HG02798 (cell line): ENCODE data around the gene ARL15.
A peak's percentile ranks its signal among the peaks of the same experiment; 100 is the strongest.

Experiments used
- ATAC-seq: cut with Tn5 transposase; IDR thresholded peaks from one replicate; pipeline ENCODE4 v1.9.1; 2021; ENCODE audit warnings: mild to moderate bottlenecking; ENCODE audit not compliant: unreplicated experiment, poor library complexity

ARL15 gene

GRCh38 chr5:54171645-54172384, 138.6 kb downstream of the ARL15 start:
- peak; percentile 71 for ATAC-seq

- no peak for ATAC-seq
Measured at GRCh38 chr5:54165687-54166086, 144.7 kb downstream of the ARL15 start.

- no peak for ATAC-seq
Measured at GRCh38 chr5:54162184-54162583, 148.2 kb downstream of the ARL15 start.

- ATAC-seq = no peak
Measured at GRCh38 chr5:54160329-54160728, 150.0 kb downstream of the ARL15 start.

- ATAC-seq = no peak
Measured at GRCh38 chr5:54159893-54160195, 150.5 kb downstream of the ARL15 start.

- ATAC-seq = no peak
Measured at GRCh38 chr5:54159153-54159892, 151.1 kb downstream of the ARL15 start.

- no peak for ATAC-seq
Measured at GRCh38 chr5:54156577-54156976, 153.8 kb downstream of the ARL15 start.

GRCh38 chr5:54150841-54151240, 159.5 kb downstream of the ARL15 start:
- no peak for ATAC-seq

GRCh38 chr5:54148858-54149257, 161.5 kb downstream of the ARL15 start:
- no peak for ATAC-seq

- ATAC-seq = peak; percentile 40
Measured at GRCh38 chr5:54148067-54148845, 162.1 kb downstream of the ARL15 start.

GRCh38 chr5:54146916-54147315, 163.5 kb downstream of the ARL15 start:
- no peak for ATAC-seq

GRCh38 chr5:54146390-54146789, 164.0 kb downstream of the ARL15 start:
- no peak for ATAC-seq

- no peak for ATAC-seq
Measured at GRCh38 chr5:54140247-54140840, 170.0 kb downstream of the ARL15 start.

GRCh38 chr5:54136516-54137440, 173.6 kb downstream of the ARL15 start:
- no peak for ATAC-seq

GRCh38 chr5:54135042-54135441, 175.3 kb downstream of the ARL15 start:
- no peak for ATAC-seq

- ATAC-seq = no peak
Measured at GRCh38 chr5:54133917-54134316, 176.5 kb downstream of the ARL15 start.

- ATAC-seq = no peak
Measured at GRCh38 chr5:54120473-54120872, 189.9 kb downstream of the ARL15 start.

GRCh38 chr5:54117957-54118356, 192.4 kb downstream of the ARL15 start:
- no peak for ATAC-seq

- ATAC-seq = no peak
Measured at GRCh38 chr5:54115735-54116403, 194.5 kb downstream of the ARL15 start.
